ENCODE results near the gene PKP4. TPM values are rescaled to one million over a fixed set of nuclear protein-coding genes. Genes with fewer than 3 reads are reported as not detected.

PKP4 gene
- total and polyA plus RNA-seq, 9 donors: 22.7 to 60.9 (median 46.6) TPM

DNA sequence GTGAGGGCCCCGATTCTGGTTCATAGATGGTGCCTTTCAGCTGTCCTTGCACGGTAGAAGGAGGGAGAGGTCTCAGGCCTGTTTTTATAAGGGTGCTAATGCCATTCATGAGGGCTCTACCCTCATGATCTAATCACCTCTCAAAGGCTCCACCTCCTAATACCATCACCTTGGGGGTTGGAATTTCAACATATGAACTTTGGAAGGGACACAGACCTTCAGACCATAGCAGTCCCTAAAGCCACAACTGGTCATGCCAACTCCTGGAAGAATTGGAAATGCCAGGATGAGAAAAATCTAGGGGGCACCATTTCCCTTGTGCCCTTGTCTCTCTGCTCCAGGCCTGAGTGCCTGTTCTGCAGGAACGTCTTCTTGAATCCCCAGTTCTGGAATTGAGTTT is 213.5 kb downstream of the PKP4 start:
- TF ChIP-seq EP300 (IDR thresholded peaks at IDR 0.05): no peak
- no peak for TF ChIP-seq POLR2A (IDR thresholded peaks at IDR 0.05)
- Histone ChIP-seq H3K27me3 (no peaks in the 10 kb centered on the region), H3K36me3 (no peaks in the 10 kb centered on the region), H3K27ac (no peak overlapping the region), H3K9me3 (no peaks in the 10 kb centered on the region), H3K4me3 (no peak overlapping the region), H3K4me1 (ENCODE audit: insufficient read depth) (peaks cover 6% of the 10 kb centered on the region)
- WGBS, 3 donors: 90 to 96% (median 96%) methylated on average over 3 of the region's 3 CpGs
- no peak for DNase-seq
- intact Hi-C loops (cut with DNase I): no loop called here

DNA sequence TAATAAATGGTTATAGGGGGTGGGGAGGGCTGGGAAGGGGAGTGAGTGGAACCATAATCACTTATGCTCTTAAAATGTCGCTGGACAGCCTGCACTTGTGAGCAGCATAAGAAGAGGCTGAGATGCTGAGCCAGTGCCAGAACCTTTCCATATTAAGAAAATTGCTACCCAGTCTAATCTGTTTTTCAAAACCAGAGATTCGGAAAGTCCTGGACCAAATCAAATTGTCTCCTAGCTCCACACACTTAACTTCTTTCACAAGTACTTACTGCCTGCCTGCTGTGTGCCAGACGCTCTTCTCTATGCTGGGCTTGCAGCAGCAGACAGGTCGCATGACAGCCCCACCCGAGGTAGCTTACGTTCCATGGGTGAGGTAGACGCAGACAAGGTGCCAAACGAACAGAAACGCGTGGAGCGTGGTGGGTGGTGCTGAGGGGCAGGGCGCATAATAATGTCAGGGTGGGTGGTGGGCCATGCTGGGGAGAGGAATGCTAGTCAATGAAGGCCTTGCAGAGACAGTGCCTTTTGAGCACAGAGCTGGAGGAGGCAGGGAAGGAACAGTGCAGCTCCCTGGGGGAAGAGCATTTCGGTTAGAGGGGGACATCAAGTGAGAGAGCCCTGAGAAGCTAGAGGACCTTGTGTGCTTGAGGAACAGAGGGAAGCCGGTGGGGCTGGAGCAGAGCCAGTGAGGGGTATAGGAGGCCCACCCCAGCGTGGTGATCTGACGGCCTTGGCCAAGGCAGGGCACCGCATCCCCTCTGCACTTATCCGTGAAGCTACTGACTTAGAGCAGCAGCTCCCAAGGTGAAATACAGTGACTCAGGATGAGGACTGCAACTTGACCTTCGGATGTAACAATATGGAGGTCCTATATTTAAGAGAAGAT is 214.9 kb downstream of the PKP4 start:
- intact Hi-C loops (cut with DNase I): no loop called here
- no peaks in the 10 kb centered on the region for H3K9me3 ChIP-seq
- peaks cover 6% of the 10 kb centered on the region for H3K4me1 ChIP-seq (ENCODE audit: insufficient read depth)
- H3K27me3 ChIP-seq: no peaks in the 10 kb centered on the region
- no peaks in the 10 kb centered on the region for H3K36me3 ChIP-seq
- TF ChIP-seq, protein P1, sequence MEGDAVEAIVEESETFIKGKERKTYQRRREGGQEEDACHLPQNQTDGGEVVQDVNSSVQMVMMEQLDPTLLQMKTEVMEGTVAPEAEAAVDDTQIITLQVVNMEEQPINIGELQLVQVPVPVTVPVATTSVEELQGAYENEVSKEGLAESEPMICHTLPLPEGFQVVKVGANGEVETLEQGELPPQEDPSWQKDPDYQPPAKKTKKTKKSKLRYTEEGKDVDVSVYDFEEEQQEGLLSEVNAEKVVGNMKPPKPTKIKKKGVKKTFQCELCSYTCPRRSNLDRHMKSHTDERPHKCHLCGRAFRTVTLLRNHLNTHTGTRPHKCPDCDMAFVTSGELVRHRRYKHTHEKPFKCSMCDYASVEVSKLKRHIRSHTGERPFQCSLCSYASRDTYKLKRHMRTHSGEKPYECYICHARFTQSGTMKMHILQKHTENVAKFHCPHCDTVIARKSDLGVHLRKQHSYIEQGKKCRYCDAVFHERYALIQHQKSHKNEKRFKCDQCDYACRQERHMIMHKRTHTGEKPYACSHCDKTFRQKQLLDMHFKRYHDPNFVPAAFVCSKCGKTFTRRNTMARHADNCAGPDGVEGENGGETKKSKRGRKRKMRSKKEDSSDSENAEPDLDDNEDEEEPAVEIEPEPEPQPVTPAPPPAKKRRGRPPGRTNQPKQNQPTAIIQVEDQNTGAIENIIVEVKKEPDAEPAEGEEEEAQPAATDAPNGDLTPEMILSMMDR (IDR thresholded peaks at IDR 0.05): no peak
- TF ChIP-seq EP300 (IDR thresholded peaks at IDR 0.05) (no peak), POLR2A (IDR thresholded peaks at IDR 0.05) (no peak)
- WGBS, 3 donors: 85 to 90% (median 88%) methylated on average over 19 of the region's 19 CpGs
- H3K27ac ChIP-seq: no peak overlapping the region
- no peak for DNase-seq
- H3K4me3 ChIP-seq: no peak overlapping the region

DNA sequence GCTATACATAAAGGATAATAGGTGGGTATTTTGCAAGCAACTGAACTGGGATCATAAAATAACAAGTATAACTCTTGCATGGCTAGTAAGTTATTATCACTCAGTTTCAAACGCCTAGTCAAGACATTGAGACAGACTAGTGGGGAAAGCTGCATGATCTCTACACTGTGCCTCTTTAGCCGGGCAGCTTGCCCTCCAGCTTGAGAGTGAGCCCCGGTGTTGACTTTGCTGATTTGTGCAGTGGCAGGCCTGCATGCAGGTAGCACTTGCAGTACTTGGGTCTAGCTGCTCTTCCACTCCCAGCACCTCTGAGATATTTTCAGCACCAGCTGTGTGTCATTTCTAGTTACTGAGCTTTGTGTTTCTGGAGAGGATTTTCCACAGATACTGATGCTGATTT is 219.5 kb downstream of the PKP4 start:
- H3K9me3 ChIP-seq: no peaks in the 10 kb centered on the region
- no peak overlapping the region for H3K4me3 ChIP-seq
- H3K27ac ChIP-seq: no peak overlapping the region
- 91 to 93% (median 93%) methylated on average over 3 of the region's 3 CpGs for WGBS, 3 donors
- TF ChIP-seq POLR2A (IDR thresholded peaks at IDR 0.05) (no peak), EP300 (IDR thresholded peaks at IDR 0.05) (no peak)
- TF ChIP-seq, protein P1 (IDR thresholded peaks at IDR 0.05): no peak
- no peaks in the 10 kb centered on the region for H3K27me3 ChIP-seq
- H3K36me3 ChIP-seq: no peaks in the 10 kb centered on the region
- DNase-seq: no peak
- intact Hi-C loops (cut with DNase I): no loop called here
- no peaks in the 10 kb centered on the region for H3K4me1 ChIP-seq (ENCODE audit: insufficient read depth)

DNA sequence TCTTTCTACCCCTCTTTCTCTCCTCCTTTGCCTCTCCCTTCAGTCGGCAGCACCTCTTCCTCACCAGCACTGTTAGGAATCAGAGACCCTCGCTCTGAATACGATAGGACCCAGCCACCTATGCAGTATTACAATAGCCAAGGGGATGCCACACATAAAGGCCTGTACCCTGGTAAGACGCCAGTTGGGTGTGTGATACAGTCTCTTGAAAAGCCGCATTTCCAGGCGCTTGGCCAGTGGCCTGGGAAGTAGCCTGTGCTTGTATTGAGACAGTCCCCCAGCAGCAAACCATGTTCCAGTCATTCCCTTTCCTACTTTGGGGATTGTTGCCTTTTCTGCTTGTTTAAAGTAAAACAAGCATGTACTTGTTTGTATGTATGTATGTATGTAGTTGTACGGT is 219.9 kb downstream of the PKP4 start:
- no peaks in the 10 kb centered on the region for H3K36me3 ChIP-seq
- 94 to 97% (median 96%) methylated on average over 7 of the region's 7 CpGs for WGBS, 3 donors

More for the DNA sequence above, 219.9 kb downstream of the PKP4 start:
- no peak overlapping the region for H3K4me3 ChIP-seq
- no peaks in the 10 kb centered on the region for H3K9me3 ChIP-seq
- no peaks in the 10 kb centered on the region for H3K27me3 ChIP-seq
- intact Hi-C loops (cut with DNase I): no loop called here
- no peaks in the 10 kb centered on the region for H3K4me1 ChIP-seq (ENCODE audit: insufficient read depth)
- TF ChIP-seq POLR2A (IDR thresholded peaks at IDR 0.05) (no peak), EP300 (IDR thresholded peaks at IDR 0.05) (no peak)
- TF ChIP-seq, protein P1 (IDR thresholded peaks at IDR 0.05): no peak
- H3K27ac ChIP-seq: no peak overlapping the region
- no peak for DNase-seq

Data from ovary (tissue), 9 donors.